GM21447 (cell line): Measurements from ENCODE around the gene PLEKHB2.
"Not testable (repeated sequence)": the region's sequence is repeated elsewhere in the genome, so short reads cannot be mapped to it uniquely, and the experiment has no call there.

Experiments used
- ATAC-seq: cut with Tn5 transposase; IDR thresholded peaks from one replicate; pipeline ENCODE4 v1.9.1; 2021; ENCODE audit not compliant: unreplicated experiment

Gene PLEKHB2, protein sequence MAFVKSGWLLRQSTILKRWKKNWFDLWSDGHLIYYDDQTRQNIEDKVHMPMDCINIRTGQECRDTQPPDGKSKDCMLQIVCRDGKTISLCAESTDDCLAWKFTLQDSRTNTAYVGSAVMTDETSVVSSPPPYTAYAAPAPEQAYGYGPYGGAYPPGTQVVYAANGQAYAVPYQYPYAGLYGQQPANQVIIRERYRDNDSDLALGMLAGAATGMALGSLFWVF

DNA sequence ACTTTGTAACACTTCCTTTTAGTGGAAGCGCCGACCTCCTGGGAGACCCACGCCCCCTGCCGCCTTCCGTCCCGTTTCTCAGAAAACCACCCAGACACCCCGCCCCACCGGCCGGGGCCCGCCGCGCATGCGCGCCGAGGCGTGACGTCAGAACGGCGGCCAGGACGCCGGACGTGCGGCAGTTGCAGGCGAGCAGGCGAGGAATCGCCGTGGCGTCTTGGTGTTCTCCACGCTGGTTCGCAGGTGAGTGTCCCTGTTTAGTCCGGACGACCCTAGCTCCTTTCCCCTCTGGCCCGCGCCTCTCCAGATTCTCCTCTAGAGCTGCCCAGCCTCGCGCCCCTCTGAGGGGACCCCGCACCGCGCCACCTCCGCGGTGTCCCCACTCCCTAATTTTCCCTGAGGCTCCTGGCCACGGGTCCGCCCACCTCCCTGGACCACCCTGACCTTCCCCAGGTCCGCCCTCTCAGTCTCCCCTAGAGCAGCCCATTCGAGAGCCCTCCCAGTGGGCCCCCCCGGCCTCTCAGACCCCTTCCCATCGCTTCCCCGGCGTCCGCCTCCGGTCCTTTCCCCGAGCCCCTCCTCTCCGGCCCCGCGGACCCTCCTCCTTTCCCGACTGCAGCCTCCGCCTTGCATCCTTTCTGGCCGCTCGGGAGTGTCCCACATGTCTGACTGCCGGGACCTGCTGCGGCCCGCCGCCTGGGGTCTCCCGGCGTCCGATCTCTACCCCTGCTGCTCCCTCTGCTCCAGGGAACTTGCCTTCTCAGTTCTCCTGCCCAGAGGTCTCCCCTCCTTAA lies at the start of gene PLEKHB2:
Gene PLEKHB2, plus strand, starts transcription at position 181 of the 794 bp plus-strand sequence. CDS start 15,606 bp downstream, outside the sequence.
- ATAC-seq: peak; percentile 72

DNA sequence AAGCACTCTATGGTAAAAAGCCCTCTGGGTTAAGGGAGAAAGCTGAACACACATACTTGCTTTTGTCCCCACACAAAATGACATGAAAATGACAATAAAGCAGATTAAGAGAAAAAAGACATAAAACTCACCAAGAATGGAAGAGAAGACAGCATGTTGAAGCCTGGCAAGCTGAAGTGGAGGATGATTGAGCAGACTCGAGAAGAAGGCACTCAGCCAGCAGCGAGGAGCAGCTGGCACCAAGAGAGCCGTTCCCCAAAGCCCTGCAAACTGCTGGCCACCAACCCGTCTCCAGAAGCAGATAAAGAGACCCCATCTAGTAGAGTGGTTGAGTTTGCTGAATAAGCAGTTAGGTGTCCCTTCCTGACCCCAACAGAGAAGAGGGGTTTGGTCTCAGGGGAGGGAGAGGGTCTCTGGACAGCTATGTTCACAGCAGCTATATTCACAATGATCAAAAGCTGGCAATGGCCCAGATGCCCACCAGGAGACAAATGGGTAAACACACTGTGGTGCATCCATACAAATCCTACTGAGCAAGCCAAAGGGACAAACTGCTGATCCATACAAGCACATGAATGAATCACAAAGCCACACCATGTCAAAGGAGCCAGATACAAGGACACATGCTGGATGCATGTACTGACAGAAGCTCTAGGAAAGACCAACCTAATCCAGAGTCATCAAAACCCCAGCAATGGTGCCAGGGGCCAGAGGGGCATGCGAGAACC lies 48.8 kb upstream of the PLEKHB2 start:
- ATAC-seq: no peak

DNA sequence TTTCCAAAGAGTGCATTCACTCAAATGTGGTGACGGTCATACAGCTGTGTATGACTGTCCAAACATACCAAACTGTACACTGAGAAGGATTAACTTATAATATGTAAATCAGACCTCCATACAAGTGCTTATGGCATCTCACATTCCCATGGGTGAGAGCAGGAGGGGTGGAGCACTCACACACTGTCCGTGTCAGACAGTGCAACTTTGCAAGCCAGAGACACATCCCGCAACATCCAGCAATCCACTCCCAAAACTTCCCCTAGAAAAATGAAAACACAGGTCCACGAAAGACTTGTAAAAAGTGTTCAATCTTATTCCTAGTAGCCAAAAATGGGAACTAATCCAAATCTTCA lies 48.2 kb upstream of the PLEKHB2 start:
- no peak for ATAC-seq

DNA sequence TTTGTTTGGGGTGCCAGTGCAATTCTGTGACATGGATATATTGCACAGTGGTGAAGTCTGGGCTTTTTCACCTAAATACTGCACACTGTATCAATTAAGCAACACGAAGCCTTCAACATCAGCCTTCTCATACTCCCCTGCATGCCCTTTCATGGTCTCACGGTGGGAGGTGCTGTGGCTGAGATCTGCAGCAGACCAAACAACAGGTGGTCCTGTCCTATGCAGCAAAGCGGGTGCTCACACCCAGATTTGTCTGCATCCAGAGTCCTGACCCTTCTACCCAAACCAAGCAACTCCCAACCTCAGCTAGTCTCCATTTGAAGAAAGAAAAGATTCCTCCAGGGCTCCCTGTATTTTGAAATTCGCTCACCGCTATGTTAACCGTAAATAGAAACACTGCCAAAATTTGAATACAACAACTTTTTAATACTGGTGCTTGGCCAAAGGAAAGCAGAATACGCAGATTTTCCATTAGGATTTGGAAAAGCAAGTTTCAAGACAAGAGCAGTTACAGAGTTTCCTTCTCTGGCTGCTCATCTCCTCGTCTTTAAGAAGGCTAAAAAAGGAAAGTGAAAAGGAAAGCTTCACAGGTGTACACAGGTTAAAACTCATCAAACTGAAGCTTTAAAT lies 46.8 kb upstream of the PLEKHB2 start:
- ATAC-seq: no peak

DNA sequence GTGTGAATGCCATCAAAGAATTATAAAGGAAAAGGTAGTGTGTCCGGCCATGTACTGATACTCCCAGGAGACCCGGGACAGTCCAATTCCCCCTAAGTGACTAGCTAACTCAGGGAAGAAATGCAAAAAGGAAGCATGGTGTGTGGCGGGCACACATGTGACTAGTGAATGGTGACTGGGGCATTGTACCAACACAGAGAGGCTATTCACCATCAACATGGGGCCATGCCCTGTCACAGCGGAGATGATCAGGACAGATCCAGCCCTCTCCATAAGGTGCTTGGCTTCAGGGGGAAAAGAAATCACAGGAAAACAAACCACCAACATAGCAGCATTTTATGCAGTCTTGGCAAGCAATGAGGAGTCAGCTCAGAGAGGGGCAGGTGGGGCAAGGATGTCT lies 46.2 kb upstream of the PLEKHB2 start:
- no peak for ATAC-seq

DNA sequence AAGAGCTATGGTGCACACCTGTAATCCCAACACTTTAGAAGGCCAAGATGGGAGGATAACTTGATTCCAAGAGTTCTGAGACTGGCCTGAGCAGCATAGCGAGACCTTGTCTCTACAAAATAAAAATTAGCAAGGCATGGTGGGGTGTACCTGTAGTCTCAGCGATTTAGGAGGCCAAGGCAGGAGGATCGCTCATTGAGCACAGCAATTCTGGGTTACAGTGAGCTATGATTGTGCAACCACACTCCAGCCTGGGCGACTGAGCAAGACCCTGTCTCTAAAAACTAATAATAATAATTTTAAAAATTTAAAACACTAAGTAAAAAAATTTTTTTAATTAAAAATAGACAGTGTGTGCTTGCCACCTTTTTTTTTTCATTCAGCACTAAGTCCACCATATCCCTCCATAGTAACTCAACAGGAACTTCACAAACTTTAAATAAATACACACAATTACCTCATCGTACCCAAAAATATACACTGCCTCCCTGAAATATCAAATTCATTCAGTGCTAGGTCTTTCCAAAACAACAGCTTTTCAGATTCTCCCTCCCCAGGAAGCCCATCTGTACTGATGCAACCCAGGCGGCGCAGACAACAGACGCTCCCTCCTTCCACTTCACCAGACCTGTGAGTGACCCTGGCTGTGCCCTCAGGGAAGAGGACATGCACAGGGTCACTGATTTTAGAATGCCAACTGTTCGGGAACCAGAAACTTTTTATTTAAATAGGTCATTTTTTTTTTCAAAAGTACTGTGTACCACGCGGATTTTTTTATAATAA lies 41.4 kb upstream of the PLEKHB2 start:
- no peak for ATAC-seq

DNA sequence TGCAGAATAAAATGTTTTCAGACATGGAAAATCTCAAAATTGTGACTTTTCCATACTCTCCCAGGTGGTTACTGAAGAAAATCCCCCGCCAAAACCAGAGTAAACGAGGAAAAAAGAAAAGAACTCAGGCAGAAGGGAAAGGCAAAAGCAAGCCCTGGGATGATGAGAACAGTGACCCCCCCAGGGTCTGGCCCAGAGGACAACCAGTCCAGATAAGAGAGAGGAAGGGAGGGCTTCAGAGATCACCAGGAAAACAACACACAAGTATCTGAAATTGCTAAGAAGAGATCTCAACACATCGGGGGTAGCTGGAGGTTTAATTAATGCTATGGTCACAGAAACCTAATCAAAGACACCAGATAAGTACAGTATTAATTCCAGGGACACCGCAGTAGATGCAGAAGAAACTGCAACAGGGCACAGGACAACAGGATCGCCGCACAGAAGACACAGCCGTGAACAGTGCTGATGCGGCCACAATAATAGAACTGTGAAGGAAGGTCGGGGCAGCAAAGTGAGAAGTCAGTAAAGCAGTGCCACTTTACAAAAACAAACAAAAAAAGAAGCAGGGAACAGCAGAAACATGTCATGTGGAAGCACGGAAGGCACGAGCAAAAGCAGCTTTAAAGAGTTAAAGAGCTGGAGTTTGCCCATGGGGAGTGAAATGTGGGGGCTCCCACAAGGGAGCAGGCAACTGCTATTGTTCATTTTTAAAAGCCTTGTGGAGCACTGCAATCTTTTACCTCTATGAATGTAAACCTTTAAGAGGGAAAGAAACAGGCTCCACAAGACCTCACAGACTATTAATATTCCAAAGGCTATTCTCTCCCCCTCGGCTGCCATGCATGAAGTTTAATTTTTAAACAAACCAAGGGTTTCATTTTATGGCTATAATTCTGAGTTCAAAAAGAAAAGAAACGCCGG lies 40.3 kb upstream of the PLEKHB2 start:
- no peak for ATAC-seq

DNA sequence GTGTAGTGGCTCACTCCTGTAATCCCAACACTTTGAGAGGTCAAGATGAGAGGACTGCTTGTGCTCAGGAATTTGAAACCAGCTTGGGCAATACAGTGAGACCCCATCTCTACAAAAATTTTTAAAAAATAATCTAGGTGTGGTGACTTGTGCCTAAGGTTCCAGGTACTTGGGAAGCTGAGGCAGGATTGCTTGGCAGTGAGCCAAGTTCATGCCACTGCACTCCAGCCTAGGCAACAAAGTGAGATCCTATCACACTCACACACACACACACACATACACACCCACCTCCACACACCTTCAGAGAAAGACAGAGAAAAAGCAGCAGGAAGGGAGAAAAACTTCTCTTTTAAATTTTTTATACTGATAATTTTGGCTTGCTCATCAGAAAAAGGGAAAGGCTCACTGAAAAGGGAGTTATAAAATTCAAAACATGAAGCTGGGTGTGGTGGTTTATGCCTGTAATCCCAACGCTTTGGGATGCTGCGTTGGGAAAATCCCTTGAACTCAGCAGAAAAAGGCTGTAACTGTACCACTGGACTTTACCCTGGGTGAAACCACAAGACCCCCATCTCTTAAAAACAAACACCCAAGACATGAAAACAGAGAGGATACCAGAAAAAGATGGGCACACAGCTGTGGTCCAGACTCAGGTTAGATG lies 37.5 kb upstream of the PLEKHB2 start:
- ATAC-seq: no peak

DNA sequence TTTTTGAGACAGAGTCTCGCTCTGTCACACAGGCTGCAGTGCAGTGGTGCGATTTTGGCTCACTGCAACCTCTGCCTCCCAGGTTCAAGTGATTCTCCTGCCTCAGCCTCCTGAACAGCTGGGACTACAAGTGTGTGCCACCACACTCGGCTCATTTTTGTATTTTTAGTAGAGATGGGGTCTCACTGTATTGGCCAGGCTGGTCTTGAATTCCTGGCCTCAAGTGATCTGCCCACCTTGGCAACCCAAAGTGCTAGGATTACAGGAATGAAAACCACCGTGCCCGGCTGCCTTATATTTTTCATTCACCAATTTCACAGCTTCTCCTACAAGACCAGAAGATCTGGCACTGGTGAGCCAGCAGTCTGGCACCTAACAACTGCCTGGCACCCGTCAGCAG lies 37.0 kb upstream of the PLEKHB2 start:
- ATAC-seq: not testable (repeated sequence)

DNA sequence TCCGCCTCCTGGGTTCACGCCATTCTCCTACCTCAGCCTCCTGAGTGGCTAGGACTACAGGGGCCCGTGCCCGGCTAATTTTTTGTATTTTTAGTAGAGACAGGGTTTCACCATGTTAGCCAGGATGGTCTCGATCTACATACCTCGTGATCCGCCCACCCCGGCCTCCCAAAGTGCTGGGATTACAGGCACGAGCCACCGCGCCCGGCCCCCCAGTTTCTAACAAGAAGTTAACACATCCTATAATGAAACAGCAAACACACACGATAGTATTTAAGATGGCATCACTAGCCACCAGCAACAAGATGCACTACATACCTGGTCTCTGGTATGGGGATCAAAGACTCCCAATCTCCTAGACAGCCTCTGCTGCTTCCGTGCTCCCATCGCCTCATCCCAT lies 29.6 kb upstream of the PLEKHB2 start:
- ATAC-seq: not testable (repeated sequence)

DNA sequence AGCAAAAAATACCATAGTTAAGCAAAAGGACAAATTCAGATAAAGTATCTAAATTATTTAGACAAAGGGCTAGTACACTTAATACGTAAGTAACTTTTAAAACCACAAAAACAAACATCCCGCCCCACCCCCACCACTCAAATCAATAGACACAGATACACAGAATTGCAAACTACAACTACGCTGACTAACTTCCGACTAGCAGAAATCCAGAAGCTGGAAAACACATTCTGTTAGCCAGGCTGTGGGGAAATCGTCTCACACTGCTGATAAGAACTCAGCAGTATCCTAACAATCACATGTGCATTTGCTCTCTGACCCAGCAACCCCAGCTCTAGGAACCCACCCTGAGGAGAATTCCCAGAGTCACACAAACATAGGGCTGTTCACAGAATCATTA lies 28.4 kb upstream of the PLEKHB2 start:
- ATAC-seq: no peak

DNA sequence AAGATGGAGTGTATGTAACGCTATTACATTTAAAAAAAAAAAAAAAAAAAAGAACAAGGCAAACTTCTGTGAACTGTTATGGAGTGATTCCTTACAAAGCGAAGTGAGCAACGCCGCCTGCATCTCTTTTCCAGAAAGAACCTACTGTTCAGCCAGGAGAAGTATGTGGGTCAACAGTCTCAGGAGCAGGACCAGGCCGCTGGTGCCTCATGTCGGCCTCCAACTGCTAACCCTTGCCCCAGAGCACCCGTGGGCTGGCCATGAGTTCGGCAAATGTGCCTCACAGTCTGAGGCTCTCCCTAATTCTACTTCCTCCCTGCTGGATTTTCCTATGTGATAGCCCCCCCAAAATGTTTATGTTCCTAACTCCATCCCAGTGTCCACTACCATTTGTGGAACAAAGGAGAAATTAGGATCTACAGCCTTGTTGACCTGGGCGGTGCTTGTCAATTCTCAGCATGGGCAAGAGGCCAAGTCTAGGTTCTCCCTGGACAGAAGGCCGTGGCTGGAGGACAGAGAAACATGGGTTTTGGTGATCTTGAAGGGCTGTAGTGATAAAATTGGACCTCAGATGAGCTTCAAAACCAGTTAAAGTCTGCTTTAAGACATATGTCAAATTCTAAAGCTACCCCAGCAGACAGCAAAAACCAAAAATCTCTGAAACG lies 27.8 kb upstream of the PLEKHB2 start:
- no peak for ATAC-seq

DNA sequence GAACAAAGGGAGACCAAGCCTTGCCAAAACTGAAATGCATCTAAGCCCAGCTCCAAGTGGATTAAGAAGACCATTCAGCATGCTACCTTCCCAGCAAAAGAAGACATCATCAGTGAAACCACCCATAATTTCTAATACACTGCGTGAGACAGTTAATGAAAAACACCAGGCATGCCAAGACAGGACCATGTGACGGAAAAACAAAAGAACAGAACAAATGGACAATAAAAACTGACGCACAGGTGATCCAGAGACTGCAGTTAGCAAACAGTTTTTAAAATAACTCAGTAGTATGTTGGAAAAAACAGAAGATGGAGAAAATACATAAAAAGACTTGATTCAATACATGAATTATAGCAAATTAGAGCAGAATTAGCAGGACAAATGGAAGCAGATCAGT lies 27.2 kb upstream of the PLEKHB2 start:
- no peak for ATAC-seq

DNA sequence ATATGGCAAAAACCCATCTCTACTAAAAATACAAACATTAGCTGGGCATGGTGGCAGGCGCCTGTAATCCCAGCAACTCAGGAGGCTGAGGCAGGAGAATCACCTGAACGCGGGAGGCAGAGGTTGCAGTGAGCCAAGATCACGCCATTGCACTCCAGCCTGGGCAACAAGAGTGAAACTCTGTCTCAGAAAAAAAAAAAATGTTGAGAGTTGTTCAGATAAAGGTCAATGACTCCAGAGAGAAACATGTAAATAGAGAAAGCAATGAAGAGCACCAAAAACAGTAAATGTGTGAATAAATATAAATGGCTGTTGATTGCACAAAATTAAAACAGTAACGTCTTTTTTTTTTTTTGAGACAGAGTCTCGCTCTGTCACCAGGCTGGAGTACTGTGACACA lies 25.2 kb upstream of the PLEKHB2 start:
- ATAC-seq: not testable (repeated sequence)

DNA sequence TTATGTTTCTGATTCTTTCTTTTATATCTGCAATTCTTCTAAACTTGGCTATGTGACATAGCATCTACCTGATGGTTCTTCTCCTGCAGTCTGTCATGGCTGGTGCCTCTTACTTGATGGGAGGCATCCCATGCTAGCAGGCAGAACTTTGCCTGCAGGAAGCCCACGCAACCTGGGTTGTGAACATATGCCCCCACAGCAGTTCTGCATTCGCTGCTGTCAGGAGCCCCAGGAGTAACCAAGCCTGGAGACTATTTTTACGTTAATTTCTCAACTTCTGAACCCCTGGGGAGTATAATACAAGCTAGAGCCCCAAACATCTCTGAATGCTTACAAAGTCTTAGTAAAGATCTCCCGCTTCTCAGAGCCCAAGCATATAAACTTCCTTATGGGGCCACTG lies 23.9 kb upstream of the PLEKHB2 start:
- ATAC-seq: no peak

DNA sequence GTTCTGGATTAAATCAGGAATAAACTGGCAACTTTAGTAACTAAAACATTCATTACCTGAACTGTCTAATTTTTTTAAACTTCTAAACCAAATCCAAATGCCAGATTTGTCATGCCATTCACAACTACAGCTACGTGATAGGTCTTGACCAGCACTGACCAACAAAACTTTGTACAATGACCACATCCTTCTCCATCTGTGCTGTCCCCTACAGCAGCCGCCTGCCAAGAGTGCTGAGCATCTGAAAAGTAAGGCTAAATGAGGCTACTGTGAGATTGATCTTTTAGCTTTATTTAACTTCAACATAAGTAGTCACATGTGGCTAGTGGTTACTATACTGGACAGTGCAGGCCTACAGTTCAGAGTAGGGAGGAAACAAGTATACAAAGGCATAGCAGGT lies 19.5 kb upstream of the PLEKHB2 start:
- no peak for ATAC-seq

DNA sequence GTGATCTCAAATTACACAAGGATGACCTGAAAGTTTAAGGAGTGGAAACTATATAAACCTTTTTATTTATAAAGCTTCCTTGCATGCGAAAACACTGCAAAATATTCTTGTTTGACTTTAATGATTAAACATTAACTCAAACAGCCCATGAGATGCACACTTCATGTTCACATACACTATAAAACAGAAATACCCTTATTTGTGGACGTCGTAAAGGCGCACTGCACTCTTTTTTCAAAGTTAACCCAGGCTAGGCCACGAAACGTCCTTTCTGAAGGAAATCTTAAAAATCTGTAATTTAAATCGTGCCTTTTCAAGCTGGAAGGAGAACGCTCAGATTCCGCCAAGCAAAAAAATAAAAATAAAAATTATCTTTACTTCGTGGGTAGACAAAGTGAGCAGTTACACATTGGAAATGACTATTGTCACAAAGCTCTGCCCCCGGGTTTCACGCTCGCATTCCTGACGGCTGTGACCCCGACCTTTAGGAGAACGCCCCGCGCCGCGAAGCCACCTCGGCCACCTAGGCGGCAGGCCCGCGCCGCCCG lies 12.6 kb upstream of the PLEKHB2 start:
- ATAC-seq: no peak

DNA sequence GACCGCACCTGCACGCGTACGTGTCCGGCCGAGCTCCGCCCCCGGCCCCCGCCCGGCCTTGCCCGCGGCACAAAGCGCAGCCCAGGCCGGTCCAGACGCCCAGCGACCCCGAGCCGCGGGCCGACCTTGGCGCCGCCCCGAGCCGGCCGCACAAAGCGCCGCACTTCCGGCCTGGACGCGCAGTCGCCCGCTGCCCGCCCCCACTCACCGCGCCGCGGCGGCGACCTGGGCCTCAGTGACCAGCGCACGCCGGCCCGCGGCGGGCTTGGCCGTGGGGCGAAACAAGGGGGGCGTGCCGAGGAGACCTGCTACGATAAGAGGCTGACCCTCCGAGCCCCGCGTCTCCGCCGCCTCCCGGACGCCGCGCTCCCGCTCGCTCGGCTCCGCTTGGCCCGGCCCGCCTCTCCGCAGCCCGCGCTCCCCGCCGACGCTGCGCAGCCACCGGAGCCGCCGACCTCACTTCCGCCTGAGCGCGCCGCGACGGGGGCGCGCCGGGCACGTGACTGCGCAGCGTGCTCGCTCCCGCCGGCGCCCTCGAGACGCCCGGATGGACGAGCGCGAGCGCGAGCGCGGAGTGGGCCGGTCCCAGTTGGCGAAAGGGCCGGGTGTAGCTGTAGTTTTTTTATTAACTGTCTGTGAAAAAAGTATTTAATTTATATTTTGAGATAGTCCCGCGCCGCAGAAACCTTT lies 12.0 kb upstream of the PLEKHB2 start, which contains the start of gene FAM168B:
Gene FAM168B, minus strand, starts transcription at position 455 of the 690 bp plus-strand sequence. CDS start 10,814 bp downstream, outside the sequence.
- peak; percentile 77 for ATAC-seq
